ENCODE data around the gene FREM1. TPM values are rescaled to one million over a fixed set of nuclear protein-coding genes. Genes with fewer than 3 reads are reported as not detected.

FREM1 gene
- total RNA-seq, 1 experiment from 2014 or later: not detected

DNA sequence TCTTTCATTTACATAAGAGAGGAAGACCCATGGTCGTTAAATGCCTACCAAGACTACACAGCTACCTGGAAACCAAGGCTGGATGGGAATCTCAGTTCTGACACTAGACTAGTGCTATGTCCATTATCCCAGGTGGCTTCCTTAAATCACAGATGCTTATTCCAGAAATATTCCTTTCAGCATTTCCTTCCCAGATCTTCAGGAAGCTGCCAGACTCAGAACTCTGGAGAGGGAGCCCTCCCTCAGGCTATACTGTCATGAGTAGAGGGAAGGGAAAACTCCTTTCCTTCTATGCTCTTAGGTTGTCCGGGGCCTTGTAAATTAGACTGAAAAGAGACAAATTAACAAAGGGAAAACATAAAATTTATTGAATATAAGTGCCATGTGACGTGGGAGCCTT is 20.8 kb downstream of the FREM1 start:
- in situ Hi-C loops (cut with HindIII; ENCODE audit: low pct_unique_long_range_greater_than_20kb, low sequenced_read_pairs): no loop called here

DNA sequence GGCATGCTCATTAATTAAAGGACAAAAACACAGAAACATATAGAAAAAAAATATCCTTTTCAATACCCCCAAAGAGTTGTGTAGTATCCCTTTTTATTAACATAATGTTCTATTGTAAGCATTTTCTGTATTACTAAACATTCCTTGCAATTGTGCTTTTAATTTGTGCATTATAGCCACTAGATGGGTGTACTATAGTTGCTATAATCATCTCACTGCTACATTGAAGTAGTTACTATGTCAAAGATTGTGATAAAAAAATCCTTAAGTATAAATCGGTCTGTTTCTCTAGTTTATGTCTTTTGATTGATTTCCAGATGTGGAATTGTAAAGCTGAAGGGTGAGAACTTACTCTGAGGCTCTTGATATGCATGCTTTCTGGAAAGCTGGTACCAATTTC is 21.4 kb downstream of the FREM1 start:
- in situ Hi-C loops (cut with HindIII; ENCODE audit: low pct_unique_long_range_greater_than_20kb, low sequenced_read_pairs): no loop called here
- DNase-seq (ENCODE audit: low read depth): no peak

More for the DNA sequence above, 20.8 kb downstream of the FREM1 start:
- no peak for DNase-seq (ENCODE audit: low read depth)

DNA sequence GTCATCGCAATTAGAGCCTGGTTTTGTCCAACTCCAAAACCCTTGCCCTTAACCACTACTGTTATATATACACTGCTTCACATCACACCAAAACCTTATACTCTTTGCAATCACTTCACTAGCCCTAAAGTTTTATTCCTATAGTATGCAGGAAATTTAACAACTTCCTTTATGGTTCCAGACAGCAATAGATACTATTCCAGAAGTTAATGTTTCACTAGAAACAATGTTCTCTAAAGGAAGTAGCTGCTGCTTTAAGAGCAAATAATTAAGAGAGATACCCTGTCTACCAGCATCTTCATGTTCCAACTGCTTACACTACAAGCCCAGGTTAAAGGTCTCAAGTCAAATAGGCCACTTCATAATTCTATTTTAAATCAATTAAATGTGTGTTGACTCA is 22.0 kb downstream of the FREM1 start:
- in situ Hi-C loops (cut with HindIII; ENCODE audit: low pct_unique_long_range_greater_than_20kb, low sequenced_read_pairs): no loop called here
- no peak for DNase-seq (ENCODE audit: low read depth)

DNA sequence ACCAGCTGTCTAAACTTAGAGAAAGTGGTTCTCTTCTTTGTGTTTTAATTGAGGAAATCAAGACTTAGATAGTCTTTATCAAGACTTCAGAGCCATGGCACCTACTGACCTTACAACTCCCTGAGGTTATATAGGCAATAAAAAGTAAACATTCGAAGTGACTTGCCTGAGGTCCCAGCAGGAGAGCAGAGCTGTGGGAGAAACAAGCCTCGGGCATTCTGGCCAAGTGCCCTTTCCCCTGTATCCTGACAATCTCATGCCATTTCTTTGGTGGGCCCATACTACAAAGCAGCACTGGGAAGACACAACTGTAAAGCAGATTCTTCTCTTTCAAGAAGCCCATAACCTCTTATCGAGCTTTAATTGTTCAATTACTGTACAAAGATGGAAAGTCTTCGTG is 23.1 kb downstream of the FREM1 start:
- in situ Hi-C loops (cut with HindIII; ENCODE audit: low pct_unique_long_range_greater_than_20kb, low sequenced_read_pairs): no loop called here
- no peak for DNase-seq (ENCODE audit: low read depth)

DNA sequence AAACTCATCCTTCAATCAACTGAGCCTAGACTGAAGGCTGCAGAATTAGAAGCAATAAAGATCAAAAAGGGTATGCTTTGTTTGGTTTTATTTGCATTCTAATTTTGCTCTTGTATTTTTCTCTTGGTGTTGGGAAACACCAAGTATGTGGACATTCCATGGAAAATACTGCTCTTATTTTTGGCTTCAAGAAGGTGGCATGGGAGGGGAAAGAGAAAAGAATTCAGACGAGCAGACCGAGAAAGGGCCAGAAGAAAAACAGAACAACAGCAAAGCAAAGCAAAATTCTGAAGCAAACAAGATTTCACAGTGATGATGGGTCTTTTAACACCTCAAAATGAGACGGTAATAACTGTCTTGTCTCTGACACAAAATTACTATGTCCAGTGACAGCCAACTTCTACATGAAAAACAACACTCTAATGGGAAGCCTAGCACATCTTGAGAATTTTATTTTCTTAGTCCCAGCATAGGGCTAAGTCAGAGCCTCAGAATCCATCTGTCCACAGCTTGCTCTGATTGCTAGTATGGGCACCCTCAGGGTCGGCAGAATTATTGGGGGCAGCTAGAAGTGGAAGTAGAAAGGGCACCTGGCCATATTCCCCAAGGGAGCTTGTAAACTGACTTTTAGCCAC is 26.8 kb downstream of the FREM1 start:
- in situ Hi-C loops (cut with HindIII; ENCODE audit: low pct_unique_long_range_greater_than_20kb, low sequenced_read_pairs): no loop called here

DNA sequence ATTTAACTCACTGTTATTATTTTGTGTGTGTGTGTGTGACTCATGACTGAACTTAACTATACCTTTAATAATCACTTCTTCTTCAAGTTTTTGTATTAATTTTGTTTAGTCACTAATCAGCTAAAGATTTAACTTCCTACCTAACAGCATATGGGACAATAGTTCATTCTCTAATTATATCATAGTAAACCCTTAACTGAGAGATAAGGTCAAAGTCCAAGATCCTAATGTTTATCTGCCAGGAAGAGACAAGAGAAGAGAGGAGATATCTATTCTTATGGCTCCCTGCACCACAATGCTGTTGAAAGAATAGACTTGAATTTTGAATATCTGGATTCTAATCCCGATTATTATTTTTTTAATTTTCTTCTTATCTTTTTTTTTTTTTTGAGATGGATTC is 28.1 kb downstream of the FREM1 start:
- in situ Hi-C loops (cut with HindIII; ENCODE audit: low pct_unique_long_range_greater_than_20kb, low sequenced_read_pairs): no loop called here
- no peak for DNase-seq (ENCODE audit: low read depth)

More for the DNA sequence above, 26.8 kb downstream of the FREM1 start:
- DNase-seq (ENCODE audit: low read depth): no peak

DNA sequence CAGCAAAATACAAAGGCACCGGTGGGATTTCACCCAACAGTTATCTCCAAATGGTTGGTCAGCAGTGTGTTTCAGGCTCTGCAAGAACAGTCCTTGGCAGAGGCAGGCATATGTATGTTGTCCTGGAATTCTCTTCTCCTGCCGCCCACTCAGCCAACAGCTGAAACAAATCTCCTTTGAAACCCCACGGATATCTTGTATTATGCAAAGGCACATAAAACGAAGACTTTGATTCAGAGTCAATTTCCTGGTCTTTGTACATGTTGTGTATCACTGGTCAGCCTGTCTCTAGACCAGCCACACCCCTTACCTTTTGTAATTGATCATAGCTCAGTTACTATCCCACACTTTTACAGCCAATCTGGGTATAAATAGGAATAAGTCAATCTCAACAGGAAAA is 29.2 kb downstream of the FREM1 start:
- no peak for DNase-seq (ENCODE audit: low read depth)
- in situ Hi-C loops (cut with HindIII; ENCODE audit: low pct_unique_long_range_greater_than_20kb, low sequenced_read_pairs): no loop called here

DNA sequence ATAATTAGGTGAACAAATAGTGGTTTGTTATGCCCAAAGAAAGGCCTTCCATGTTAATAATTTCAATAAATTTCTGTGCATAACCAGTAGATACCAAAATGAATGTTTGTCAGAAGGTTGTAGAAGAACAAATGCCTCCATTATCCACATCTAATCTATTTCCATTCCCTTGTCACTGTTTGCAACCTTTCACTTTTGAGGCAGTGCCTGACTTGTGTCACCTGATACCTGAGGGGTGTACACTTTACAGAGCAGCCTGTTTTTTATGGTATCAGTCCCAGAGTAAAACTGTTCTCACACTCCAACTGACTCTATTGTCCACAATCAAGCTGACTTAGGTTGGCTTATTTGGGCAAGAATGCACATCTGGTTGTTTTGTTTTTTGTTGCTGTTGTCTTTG is 40.1 kb downstream of the FREM1 start:
- DNase-seq (ENCODE audit: low read depth): no peak
- in situ Hi-C loops (cut with HindIII; ENCODE audit: low pct_unique_long_range_greater_than_20kb, low sequenced_read_pairs): no loop called here

DNA sequence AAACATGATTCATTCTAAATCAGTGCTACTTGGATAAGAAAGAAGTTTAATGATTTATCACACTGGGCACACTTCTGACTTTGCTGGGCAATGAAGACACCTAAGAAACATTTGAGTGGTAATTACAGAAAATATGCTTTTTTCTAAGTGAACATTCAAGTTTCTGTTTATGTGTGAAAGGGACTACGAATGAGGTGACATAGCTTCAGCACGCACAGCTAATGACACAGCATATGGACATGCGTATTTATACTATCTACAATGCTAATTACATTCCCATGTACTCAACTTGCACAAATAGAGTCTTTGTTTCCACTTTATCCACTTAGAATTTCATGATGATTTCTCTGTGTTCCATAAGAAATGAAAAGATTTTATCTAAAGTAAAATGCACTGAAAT is 40.6 kb downstream of the FREM1 start:
- in situ Hi-C loops (cut with HindIII; ENCODE audit: low pct_unique_long_range_greater_than_20kb, low sequenced_read_pairs): no loop called here
- DNase-seq (ENCODE audit: low read depth): no peak

DNA sequence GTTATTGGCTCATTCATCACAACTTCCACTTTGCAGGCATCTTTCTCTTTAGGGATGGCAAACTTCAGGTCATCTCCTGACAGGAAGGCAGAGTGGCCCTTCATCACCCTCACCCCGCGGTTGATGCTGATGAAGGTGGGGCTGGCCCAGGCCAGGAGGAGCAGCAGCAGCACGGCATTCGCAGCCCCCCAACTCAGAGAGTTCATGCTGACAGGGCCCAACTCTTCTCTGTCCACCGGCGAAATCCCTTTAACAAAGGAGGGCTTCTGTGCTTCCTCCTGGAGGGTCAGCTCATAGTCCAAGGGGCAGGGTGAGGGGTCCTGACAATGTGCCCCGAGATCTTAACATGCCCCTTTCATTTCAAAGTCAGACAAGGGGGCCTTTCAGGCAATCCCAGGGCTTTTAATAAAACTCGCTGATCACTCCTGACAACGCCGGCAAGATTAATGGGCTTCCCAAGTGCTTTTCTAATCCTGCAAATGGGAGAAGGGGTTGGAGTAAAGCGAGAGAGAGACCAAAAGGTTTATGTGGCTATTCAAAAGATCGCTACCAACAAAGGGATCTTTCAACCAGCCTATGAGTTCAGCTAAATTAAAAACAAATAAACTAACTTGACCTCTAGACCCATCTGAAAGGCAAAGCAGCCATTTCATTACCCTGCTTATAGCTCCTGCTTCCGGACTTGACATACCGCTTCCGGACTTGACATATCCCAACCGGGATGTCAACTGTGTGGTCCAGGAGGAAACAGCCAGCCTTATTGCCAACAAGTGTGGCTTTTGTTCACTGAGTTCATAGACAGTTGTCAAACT is 41.2 kb downstream of the FREM1 start:
- in situ Hi-C loops (cut with HindIII; ENCODE audit: low pct_unique_long_range_greater_than_20kb, low sequenced_read_pairs): no loop called here
- no peak for DNase-seq (ENCODE audit: low read depth)

DNA sequence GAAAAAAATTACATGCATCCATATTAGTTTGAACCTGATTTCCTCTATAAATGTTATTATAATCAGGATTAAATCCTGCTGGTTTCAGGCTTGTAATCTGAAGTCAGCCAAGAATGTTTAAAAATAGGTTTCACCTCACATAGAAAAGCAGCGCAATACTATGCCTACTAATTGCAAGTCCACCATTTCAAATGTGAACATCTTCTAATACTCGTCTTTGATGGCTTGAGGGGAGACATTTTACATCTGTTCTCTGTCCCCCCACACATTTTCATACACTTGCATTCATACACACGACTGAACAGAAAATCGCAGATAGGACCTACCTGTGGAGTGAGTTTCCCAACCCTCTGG is 41.8 kb downstream of the FREM1 start:
- no peak for DNase-seq (ENCODE audit: low read depth)
- in situ Hi-C loops (cut with HindIII; ENCODE audit: low pct_unique_long_range_greater_than_20kb, low sequenced_read_pairs): no loop called here

DNA sequence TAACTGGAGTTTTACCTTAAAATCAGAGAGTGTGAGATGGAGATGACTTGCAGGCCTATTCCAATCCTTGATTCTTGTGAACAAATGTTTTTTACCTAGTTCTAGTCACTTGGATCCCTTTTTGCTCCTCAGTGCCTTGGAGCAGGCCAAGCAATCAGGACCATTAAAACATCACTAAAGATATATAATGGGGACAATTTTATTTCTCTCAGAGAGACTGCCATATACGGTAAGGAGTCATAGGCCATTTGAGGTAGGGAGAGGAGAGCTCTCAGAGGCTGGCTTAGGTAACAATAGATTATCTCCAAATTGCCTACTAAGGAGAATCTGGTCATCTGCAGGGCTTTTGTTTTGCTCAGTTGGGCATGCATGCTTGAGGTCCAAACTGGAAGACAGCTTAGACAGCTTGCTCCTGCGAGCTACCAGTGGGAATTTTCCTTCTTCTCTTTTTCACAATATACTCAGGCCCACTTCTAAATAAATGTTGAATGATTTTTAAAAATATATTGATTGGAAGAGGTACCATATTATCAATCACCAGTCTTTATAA is 44.0 kb downstream of the FREM1 start:
- no peak for DNase-seq (ENCODE audit: low read depth)
- in situ Hi-C loops (cut with HindIII; ENCODE audit: low pct_unique_long_range_greater_than_20kb, low sequenced_read_pairs): no loop called here

DNA sequence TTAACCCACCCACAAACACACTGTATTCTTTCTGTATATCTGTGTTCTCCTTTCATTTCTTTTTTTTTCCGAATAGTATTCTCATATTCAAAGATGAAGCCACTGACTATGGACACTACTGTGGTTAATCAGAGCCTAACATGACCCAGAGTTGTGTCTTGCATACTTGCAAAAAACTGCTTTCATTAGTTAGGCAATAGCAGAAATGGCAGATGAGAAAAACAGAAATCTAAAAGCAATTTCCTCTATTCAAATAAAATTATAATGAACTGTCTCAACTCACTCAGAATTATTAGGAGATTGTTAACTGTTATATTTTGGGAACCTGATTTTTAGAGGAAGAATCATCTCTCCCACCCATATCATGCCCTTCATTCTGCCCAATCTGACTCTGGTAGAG is 45.9 kb downstream of the FREM1 start:
- in situ Hi-C loops (cut with HindIII; ENCODE audit: low pct_unique_long_range_greater_than_20kb, low sequenced_read_pairs): no loop called here
- no peak for DNase-seq (ENCODE audit: low read depth)

DNA sequence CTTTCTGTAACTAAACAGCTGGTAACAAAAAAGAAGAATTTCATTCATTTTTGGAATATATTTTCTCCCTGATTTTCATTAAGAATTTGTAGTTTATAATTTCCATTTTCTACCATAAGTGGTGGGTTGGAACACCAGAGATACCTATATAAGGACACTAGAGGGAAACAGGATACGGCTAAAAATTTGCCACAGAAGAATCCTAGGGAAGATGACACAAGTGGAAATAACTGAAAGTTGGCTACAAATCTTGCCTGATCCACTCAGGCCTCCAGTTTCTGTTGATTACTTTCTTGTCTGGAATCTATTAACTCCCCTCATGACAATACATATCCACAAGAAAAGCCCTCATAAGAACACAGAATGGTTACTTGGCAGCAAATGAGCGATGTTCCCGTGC is 46.8 kb downstream of the FREM1 start:
- no peak for DNase-seq (ENCODE audit: low read depth)
- in situ Hi-C loops (cut with HindIII; ENCODE audit: low pct_unique_long_range_greater_than_20kb, low sequenced_read_pairs): no loop called here

DNA sequence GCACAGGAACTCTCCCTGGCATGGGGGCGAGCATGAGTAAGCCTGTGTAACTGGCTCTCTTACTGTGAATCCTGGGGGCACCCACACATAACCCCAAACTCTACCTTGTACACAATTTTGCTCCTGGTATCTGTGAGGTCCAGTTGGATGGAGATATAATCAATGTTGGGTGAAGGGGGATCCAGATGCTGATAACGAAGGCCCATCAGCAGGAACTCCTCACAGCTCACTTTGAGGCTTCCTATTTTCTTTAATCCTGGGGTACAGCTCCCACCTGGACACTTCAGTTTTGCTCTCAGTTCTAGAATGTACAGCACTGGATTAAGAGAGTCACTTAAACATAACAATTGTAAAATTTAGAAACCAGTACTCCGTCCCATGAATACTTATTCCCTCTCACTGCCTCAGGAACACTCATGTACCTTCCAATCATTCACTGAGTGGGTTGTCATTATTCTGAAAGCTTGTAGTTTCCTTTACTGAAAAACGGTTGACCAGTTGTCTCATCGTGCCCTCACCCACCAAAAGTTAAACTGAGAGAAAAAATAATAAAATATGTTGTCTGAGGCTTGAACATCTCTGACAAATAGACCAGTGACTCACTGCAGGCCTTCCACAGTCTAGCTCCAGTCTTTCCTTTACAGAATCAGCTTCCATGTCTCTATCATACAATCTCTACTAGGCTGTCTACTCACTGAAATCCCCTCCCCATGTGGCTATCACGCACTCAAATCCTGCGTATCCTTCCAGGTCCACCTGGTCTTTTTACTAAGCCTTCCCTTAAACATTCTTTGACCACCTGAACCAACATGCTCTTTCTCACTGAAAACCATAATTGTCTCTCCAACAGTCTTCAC is 52.6 kb downstream of the FREM1 start:
- DNase-seq (ENCODE audit: low read depth): no peak
- in situ Hi-C loops (cut with HindIII; ENCODE audit: low pct_unique_long_range_greater_than_20kb, low sequenced_read_pairs): no loop called here

DNA sequence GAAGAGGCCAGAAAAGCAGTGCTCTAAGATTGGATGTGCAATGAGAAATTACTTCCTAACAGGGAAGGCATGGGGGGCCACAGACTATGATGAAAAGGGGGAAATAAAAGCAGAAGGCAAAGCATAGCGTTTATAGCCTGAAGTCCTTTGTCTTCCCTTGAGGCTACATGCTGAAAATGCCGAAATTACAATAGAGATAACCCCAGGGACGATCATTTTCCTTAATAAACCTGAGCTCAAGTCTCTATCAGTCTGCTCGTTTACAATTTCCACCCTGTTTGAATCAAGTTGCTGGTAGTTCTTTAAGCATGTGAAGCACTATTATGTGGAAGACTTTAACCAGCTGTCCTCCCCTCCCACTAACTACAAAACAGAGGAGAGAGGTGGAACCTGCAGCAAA is 60.4 kb downstream of the FREM1 start:
- no peak for DNase-seq (ENCODE audit: low read depth)
- in situ Hi-C loops (cut with HindIII; ENCODE audit: low pct_unique_long_range_greater_than_20kb, low sequenced_read_pairs): no loop called here

DNA sequence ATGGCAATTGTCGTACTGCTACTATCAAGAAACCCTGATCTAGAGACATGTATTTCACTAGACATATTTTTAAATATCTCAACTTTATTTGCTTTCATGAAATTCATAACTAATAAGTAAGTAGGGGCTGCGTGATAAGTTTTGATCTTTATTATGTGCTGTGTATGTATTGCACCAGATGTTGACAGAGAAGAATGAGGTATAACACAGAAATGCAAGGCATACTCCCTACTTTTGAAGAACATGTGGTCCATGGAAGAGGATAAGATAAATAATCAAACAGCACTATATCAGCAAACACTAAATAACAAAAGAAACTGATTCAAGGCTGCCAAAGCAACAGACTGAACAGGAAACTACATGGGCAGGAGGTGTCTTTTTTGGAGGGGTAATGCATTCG is 60.9 kb downstream of the FREM1 start:
- DNase-seq (ENCODE audit: low read depth): no peak
- in situ Hi-C loops (cut with HindIII; ENCODE audit: low pct_unique_long_range_greater_than_20kb, low sequenced_read_pairs): no loop called here

DNA sequence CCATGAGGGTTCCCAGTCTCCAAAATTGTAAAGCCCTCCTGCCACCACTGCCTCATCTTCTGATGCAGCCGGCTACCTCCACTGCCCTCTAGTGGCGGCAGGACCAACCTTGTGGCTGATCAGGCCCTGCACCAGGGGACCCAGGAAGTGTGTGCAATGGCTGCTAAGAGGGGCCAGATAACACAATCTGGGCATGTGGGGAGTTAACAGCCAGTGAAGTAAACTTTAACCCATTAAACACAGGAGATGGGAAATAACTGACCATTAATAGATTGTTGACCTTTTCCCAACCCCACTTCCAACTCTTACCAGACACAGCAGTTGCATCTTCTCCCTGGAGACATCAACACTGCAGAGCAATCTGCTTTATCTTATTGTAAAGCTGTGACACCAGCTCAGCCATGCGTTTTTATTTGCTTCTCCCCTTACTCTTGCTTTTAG is 63.3 kb downstream of the FREM1 start:
- in situ Hi-C loops (cut with HindIII; ENCODE audit: low pct_unique_long_range_greater_than_20kb, low sequenced_read_pairs): no loop called here
- peak; percentile 29 for DNase-seq (ENCODE audit: low read depth)

DNA sequence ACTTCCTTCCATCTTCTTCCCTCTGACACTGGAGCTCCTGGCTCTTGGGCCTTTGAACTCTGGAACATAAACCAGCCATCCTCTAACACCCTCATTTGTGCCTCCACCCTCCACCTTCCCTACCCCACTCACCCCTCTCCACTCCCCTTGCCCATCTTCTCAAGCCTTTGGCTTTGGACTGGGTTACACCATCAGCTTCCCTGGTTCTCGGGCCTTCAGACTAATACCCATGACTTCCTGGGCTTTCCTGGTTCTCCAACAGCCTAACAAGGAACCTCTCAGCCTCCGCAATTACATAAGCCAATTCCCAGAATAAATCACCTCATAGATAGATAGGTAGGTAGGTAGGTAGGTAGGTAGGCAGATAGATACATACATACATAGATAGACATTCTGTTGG is 67.1 kb downstream of the FREM1 start:
- DNase-seq (ENCODE audit: low read depth): no peak
- in situ Hi-C loops (cut with HindIII; ENCODE audit: low pct_unique_long_range_greater_than_20kb, low sequenced_read_pairs): no loop called here

Measured in Caki2 (cell line).